ENCODE results near the gene ZIC4. TPM values are rescaled to one million over a fixed set of nuclear protein-coding genes. Genes with fewer than 3 reads are reported as not detected.

Gene ZIC4
- total RNA-seq, result not detected
- long read RNA-seq, result 0 reads

DNA sequence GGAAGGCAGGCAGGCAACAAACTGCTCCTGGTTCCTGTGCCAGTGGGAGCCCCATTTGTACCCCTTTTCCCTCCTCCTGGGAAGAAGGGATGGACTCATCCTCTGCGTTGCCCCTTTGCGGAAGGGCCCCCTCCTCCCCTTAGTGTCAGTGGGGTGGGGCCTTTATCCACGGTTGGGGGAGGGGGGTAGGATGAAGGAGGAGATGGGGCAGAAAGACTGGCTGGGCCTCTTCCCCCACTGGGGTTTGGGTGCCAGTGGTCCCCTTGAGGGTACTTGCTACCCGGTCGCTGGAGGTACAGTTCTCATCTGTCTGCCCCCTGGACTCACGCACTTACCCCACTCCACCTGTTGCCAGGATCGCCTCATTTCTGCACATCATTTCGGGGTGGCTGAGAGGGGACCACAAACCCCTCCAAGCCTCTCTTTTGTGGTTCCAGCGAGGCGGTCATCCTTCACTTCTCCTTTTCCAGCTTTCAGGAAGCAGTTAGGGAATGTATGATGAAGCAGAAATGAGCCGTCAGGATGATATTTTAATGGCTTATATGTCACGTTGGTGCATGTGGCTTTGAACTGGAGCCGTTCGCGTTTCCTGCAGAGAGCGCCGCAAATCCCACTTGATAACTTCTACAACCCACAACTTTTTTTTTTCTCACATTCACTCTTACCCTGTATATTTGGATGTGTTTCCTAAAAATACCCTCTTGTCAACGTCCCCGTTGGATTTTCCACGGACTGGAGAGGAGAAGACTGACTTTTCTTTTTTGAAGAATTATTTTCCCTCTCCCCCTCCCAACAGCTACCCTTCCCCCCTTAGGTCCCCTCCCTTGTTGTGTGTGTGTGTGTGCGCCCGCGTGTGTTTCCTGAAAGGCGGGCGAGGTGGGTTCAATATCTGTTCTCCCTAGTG is at the start of gene ZIC4:
Gene ZIC4, minus strand, starts transcription at position 516 of the 904 bp plus-strand sequence. CDS start 3,746 bp downstream, outside the sequence.
- intact Hi-C loops (cut with DNase I), result no loop called here
- DNase-seq (ENCODE audit: low spot score), result no peak

DNA sequence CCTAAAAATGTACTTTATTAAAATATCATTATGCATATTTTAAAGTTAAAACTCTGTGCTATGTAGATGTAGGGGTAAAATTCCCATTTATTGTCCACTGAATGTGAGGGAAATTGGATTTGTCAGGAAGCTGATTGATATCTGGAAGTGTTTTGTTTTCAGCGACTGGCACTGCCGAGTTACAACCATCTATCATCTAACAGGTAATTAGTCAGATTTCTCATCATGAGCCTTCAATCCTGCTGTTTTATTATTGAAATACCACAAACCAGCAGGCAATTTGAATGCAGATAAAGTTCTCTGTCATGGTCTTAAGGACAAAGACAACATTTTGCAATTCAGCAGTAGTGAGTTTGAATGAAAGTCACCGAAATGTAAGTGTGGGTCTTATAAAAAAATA is 43.3 kb upstream of the ZIC4 start:
- no peak for DNase-seq (ENCODE audit: low spot score)
- intact Hi-C loops (cut with DNase I), result no loop called here

DNA sequence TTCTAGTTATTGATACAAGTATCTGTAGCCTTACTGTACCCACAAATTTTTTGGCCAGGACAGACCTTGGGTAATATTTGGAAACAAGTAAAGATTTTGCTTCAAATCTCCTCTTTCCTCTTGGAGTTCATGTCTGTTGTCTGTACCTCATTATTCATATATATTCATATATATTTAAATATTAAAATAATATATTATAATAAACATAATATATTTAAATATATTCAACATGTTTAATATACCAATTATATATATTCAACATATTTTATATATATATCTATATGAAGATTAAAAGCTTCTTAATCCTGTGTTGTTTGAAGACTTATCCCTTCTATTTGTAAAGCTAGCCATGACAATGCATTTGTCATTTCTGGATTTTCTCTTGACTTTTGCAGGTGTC is 40.9 kb upstream of the ZIC4 start:
- no peak for DNase-seq (ENCODE audit: low spot score)
- intact Hi-C loops (cut with DNase I), result no loop called here

DNA sequence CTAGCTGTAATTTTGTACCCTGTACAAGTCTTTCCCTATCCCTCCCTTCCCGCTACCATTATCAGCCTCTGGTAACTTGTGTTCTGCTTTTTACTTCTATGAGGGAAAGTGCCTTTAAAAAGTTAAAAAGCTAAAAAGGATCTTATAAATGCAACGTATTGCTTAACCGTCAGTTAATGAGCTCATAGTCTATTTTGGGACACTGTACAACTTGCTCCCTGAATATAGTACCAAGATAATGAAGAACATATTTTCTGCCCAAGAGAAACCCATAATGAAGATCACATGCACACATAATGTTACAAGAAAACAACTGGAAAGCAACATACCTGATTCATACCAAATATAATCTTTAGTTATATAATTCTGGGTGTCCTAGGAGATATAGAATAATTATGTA is 25.4 kb upstream of the ZIC4 start:
- intact Hi-C loops (cut with DNase I), result no loop called here
- no peak for DNase-seq (ENCODE audit: low spot score)

DNA sequence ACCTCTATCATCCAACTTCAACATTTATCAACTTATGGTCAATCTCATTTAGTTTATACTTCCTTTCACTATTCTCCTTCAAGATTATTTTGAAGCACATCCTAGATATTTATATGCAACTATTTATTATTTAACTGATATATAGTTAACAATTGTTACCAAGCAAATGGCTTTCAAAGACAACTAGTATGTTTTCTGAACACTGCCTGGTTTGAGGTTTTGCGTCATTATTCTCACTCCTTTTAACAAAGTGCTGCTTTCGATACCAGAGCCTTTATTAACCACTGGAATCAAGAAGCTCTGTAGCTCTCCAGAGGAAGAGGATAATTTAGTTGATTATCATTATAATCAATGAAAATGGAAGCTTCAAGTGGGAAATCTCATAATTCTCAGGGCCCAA is 22.4 kb upstream of the ZIC4 start:
- intact Hi-C loops (cut with DNase I), result no loop called here

DNA sequence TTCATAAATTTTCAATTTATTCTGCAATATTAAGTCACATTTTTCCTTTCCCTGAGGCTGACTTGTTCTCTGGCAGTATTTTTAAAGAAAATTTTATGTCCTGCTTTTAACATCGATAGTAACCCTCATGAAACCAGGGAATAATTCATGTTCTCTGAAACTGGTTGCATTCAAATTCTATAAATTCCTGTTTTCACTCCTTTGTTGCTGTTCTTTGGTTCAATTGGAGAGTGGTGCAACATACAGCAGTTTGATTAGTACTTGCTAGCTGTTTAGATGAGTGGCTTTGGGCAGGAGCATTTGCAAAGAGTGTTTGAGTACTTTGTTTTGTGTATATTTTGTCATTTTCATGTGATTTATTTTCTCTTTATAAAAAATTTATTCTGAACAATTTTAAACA is 22.0 kb upstream of the ZIC4 start:
- DNase-seq (ENCODE audit: low spot score), result no peak
- intact Hi-C loops (cut with DNase I), result no loop called here

More for the DNA sequence above, 22.4 kb upstream of the ZIC4 start:
- no peak for DNase-seq (ENCODE audit: low spot score)

DNA sequence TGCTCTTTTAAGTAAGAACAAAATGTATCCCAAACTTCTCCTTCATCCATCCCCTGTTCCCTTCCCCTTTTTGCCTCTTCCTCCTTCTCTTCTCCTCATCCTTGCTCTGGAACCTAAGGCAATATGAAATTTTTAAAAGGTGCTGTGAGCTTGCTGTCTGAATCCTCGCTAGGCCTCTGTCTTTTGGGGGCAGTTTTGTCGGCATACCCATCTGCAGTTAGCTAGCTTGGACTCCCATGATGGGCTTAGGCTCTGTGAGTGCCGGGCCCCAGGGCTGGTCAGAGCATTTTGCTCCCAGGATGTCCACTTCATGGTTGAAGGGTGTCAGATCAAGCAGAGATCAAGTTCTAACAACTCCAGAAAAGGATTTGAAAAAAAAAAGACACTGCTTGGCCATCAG is 21.4 kb upstream of the ZIC4 start:
- intact Hi-C loops (cut with DNase I), result no loop called here
- no peak for DNase-seq (ENCODE audit: low spot score)

DNA sequence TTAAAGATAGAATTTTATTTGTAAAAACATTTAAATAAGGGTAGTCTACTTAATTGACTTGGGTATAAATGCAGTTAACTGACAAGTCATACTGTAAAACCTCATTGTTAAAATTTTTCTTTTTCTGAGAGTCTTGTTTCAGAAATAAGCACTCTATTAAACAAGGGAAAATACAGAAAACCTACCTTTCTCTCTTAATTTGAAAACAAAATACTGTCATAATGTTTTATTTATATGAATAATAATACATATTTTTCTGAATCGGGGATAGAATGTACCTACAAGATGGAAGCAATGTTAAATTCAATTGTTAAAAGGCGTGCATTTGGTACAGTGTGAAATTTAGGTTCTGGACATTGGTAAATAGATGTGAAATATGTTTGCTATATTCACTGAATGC is 20.6 kb upstream of the ZIC4 start:
- intact Hi-C loops (cut with DNase I), result no loop called here

DNA sequence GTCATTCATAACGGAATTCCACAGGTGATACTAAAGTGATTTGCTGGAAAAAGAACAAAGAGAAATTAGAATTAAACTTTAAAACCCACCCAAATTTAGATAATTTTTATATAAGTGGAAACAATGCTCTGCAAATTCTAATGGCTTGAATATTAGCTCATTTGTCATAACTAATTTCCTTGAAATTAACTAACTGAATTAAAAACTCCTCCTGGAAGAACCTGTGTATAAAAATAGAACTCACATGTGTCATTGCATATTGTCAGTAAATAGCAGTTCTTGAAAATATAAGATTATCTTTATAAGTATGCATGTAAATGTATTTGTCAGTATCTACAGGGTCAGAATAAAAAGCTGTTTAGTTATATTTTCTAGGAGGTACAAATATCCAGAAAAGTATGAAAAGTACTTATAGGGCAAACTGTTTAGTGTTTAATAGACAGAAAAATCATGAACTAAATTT is 19.1 kb upstream of the ZIC4 start:
- intact Hi-C loops (cut with DNase I), result no loop called here
- no peak for DNase-seq (ENCODE audit: low spot score)

More for the DNA sequence above, 20.6 kb upstream of the ZIC4 start:
- DNase-seq (ENCODE audit: low spot score), result no peak

DNA sequence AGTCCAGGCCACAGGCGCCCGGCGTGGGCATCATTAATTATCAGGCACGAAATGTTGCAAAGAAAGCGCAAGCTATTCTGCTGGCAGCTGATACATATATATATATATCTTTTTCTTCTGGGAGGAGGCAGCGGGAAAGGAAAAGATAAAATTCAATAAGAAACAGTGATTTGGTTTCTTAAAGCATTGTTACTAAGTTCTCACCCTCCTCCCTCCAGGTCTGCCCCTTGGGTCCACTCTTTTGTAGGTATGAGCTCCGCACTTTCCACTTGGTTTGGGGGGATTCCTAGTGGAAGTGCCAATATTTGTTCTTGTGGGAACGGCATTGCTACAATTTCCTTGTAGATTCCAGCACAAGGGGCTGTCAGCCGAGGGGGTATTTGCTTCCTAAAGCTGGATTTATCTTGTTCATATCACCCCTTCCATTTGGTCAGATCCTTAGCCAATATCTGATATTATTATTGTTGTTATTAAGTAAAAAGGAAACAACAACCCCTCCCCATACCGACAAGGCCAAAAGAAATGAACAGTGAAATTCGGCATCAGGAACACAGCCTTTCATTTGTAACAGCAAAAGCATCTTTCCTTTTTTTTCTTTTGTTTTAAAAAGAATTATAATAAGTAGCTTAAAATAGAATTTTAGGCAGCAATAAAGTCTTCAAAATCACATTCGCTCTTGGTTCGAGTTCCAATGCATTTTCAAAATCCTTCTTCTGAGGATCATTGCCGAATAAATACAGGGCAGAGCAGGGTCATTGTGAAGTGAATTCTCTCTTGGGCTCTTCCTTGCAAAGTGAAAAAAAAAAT is 18.4 kb upstream of the ZIC4 start:
- no peak for DNase-seq (ENCODE audit: low spot score)
- intact Hi-C loops (cut with DNase I), result no loop called here

DNA sequence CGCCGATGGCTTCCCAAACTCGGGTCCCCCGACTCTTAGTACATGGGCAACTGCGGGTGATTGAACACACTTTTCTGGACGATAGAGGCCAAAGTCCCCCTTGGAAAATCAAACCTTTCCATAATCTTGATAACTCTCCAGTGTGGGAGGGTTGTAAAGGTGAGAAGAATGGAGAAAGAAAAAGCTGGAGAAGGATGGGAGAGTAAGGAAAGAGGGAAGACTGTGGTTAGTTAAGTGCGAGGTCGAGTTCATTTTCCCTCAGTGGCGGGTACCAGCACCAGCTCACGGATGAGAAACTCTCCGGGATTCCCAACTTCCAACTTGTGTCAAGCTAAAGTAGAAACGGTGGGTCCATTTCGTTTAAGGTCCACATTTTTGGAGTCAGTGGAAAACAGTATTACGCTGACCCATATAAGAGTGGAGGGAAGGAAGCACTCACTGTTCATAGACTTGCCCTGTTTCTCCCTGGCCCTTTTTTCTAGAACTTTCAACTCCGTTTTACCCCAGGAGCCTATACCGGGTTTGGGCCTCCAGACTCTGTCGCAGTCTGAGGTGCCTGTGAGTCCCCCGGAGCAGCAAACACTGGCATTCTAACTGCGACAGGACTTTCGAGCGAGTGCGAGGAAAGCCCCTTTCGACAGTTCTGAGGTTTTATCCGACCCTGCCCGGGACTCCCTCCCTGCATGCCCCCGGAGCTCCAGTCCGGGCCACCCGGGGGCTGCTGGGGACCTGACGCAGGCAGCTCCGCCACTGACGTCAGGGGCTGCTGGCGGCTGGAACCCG is 17.6 kb upstream of the ZIC4 start:
- DNase-seq (ENCODE audit: low spot score), result no peak
- intact Hi-C loops (cut with DNase I), result no loop called here

DNA sequence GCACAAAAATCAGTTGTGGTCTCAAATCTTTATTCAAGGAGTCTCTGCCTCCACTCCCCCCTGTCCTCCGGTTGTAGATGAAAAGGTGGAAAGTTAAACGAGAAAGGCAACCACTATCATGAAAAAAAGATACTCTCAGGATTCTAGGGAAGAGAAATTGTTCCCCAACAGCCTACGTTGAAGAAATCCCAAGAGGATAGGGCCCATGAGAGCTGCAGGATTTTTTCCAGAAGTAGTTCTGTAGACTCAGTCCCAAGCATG is 17.1 kb upstream of the ZIC4 start:
- DNase-seq (ENCODE audit: low spot score), result no peak
- intact Hi-C loops (cut with DNase I), result no loop called here

DNA sequence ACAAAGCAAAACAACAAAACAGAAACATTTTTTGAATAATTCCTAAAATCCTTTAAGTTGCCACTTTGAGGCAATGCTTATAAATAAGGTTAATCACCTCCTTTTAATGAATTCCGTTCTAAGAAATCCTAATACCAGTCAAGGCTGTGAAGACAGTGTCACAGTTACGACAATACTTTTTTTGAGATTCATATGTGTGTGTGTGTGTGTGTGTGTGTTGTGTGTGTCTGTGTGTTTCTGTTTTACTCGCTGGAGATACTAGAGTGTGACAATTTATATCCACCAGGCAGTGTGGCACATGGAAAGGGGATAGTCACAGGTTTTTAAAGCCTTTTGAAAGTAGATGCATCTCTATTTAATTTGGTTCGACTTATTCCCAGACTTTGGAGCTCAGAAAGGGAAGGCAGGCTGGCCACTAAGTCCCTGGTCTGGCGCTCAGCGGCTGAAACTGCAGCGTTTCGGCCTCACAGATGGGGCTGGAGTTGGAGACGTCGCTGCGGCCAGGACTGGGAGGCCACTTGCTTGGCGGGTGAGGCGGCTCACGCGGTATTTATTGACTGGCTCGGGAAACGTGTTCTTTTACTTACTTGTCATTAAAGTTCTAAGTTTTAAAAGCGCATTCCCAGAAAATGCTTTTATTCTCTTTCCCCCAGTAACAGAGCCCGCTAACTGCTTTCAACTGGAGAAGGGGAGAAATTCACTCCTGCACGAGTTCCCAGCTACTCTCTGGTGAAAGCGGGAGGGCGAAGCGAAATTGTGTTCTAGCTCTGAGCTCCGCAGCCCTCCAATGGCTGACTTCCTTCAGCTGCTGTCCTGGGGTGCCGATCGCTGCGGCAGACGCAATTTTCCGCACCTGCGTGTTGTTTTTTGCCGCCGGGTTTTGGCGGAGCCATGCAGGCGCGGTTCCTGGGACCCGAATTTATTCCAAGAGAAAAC is 16.5 kb upstream of the ZIC4 start:
- DNase-seq (ENCODE audit: low spot score), result no peak
- intact Hi-C loops (cut with DNase I), result no loop called here

DNA sequence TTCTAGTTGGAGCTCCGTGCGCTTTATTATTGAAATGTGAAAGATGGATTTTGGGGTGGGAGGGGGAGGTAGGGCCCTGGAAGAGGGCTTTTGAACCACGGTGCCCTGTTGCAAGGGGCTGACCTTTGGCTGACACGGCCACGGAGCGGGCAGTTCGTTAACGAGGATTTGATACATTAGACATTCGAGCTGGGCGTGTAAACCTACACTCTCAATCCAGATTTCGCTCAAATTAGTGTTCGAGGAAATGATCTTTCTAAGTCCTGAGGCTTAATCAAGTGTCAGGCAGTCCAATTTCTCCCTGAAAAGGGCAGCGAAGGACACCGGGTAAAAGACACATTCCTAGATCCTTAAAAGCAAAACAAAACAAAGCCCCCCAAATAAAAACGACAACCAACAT is 15.9 kb upstream of the ZIC4 start:
- DNase-seq (ENCODE audit: low spot score), result no peak
- intact Hi-C loops (cut with DNase I), result no loop called here

DNA sequence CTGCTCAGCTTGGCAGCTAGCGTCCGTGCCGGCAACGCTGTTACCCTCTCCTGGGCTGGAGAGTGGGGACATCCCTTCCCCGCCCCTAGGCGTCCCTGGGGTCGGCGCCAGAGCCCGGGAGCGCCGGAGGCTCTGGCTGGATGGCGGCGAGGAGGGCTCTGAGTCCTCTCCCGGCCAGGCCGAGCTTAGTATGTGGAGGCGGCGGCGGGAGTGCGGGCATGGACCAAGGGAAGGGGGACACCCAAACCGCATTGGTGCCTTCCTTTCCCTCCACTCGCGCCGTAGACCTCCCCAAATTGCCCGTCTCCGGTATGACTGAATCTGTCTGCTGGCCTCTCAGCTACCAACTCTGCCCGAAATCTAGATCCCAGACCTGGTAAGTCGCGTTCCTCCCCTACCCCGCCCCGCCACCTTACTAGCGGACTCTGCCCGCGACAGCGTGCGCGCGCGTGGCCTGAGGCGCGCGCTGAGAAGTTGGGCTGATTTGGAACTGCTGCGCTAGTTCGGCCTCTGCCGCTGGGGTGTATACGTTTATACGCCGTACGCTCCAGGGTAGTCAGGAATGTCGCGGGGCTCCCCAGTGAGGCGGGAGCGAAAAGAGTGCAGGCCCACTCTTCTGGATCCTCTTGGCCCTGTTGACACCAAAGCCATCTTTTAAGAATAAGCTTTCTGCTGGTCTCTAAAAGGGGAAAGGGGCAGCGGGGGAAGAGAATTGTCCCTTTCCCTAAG is 15.0 kb upstream of the ZIC4 start:
- no peak for DNase-seq (ENCODE audit: low spot score)
- intact Hi-C loops (cut with DNase I), result no loop called here

DNA sequence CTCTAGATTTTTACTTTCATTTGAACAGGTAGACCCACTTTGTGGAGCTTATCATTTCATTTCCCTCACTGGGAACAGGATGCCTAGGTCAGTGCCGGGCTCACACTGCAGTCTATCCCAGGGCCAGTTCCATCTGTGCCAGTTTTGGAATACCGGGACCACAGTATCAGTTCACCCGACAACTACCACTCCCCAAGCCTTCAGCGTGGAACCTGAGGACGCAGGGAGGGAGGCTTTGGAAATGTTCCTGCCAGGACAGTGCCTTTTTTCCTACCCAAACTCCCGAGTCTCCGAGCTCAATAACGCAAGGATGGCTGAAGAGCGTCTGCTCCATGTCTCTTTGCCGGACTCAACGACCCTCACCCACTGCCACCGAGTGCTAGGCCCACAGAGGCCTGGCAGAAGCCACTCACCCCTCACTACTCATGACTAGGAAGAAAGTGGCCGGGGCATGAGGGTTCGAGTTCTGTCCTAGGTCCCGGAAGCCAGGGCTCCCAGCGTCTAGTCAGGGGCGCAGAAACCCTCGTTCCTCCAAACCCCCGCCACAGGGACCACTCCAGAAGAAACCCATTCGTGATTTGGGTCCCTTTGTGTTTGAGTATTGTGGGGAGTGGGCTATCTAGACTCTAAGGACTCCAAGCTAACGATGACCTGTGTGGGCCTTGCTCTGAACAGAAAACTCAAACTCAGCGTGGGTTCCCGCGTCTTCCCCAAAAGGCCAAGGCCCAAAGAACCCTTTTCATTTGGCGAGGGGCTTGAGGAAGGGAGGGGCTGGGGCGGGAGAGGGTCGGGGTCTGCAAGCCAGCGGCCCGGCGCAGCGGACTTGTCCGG is 14.2 kb upstream of the ZIC4 start:
- intact Hi-C loops (cut with DNase I), result no loop called here
- no peak for DNase-seq (ENCODE audit: low spot score)

DNA sequence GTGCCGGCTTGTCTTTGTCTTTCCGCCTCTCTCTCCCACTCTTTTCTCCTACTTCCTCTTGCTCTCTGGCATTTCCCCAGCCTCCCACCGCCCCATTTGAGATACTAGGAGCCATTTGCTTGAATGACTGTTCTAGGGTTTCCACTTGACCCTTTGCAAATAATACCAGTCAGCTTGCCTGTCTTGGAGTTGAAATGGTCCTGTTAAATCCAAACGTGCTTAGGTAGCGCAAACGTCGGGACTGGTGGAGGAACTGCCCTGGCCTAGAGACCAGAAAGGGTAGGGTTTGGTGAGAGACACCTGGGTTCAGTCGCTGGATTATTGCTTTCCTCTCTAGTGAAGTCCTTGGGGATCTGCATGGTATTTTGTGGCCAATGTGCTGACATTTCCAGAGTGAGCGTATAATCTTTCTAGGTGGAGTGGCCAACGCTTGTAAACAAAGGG is 13.5 kb upstream of the ZIC4 start:
- DNase-seq (ENCODE audit: low spot score), result no peak
- intact Hi-C loops (cut with DNase I), result no loop called here

All from cardiac septum (tissue), 1 donor.